ENCODE data around the gene TBC1D22A.

TBC1D22A gene

DNA sequence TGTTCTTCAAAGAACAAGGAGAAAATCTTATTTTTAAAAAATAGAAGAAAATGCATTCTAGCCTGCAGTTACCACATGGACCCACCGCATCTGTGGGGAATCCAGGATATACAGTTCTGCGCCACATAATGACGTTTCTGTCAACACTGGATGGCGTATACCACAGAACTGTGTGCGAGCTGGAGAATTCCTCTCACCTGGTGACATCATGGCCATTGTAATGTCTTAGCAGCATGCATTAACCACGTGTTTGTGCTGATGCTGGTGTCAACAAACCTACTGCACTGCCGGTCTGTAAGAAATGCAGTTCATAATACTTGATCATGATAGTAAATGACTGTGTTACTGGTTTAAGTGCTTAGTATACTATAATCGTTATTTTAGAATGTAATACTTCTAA is 174.7 kb downstream of the TBC1D22A start:
- no peak for DNase-seq

DNA sequence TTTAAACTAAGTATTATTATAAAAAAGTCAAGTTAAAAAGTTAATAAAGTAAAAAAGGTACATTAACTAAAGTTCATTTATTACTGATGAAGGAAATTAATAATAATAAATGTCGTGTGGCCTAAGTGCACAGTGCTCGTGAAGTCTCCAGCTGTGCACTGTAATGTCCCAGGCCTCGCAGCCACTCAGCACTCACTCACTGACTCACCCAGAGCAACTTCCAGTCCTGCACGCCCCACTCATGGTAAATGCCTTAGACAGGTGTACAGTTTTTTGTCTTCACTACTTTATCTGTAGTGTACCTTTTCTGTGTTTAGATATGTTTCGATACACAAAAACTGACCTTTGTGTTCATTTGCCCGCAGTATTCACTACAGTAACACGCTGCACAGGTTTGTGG is 175.5 kb downstream of the TBC1D22A start:
- DNase-seq, result no peak

DNA sequence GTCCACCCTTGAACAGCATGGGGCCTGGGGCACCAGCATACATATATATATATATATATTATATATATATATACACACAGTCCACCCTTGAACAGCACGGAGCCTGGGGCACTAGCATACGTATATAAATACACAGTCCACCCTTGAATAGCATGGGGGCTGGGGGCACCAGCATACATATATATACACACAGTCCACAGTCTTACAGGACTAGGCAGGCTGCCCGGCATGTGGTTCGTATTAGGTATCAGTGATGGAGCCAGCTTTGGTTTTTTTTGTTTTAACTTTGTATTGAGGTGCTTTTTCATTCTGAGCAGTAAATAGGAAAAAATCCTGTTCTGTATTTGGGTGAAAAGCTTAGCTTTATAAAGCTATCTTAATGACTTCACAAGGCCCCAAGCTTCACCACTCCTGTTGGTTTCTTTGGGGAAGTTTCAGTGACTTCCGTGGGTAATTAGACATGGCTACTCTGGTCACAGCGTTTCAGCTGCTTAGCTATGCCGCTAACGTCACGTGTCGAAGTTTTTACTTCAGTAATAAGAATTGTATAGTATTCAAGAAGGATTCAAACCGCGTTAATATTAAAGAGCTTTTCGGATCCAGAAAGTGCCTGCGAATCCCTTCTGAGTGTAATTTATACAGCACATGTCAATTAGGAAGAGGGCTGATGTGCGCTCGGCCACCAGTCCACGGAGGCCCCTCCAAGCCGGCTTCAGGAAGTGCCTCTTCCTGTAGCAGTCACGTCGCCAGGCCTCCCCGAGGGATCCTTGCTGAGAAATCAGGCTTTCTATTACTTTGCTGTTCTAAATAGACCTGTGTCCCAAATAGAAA is 179.7 kb downstream of the TBC1D22A start:
- no peak for DNase-seq

DNA sequence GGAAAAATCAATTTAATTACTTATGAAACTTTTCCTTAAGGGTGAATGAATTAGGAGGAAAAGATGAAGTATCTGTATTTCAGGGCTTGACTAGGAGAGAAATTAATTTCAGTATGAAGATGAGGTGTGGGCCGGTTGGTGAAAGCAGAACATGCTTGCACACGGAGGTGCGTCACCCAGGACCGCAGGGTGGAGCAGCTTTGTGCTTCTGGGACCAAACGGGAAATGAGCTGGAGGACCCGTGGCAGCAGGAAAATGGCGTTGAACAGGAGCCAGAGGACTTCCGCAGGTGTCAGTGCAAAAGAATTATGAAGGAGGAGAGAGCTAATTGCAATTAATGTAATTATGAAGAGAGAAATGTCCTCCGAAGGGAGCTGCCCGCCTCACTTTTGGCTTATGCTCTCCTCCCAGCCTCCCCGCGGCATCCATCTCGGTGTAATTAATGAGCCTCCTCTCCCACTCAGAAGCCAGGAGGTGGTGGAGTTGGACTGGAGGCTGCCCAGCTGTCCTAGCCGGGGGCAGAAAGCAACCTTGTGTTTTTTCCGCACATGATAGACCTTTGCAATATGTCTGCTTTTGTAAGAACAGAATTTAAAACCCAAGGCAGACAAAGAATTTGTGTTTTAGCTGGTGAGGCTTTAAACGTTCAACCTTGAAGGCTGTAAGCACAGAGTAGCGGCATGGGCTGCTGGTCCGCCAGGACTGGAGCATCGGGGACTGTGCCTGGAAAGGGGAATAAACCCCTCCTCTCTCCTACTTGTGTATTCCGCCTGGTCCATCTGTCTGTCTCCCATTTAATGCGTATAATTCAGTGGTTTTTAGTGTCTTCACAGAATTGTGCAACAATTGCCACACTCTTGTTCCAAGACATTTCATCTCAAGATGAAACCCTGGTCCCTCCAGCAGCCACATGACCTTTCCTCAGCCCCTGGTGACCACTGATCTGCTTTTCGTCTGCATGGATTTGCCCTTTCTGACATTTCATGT is 180.6 kb downstream of the TBC1D22A start:
- no peak for DNase-seq

DNA sequence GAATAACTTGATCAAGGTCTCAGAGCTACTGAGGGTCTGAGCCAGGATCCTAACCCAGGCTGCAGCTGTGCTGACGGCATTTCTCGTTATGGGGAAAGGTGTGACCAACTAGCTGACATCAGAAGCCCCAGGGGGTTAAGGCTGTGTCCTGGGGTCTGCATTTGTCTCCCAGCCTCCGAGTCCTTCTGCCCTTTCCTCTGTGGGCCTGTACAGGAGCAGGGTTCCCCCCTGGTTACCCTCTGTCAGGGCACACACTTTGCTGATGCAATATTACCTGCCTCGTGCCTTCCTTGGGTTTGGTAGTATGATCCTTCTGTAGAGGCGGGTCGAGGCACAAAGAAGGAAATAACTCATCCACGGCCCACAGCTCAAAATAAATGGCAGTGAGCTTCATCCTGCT is 183.0 kb downstream of the TBC1D22A start:
- no peak for DNase-seq

DNA sequence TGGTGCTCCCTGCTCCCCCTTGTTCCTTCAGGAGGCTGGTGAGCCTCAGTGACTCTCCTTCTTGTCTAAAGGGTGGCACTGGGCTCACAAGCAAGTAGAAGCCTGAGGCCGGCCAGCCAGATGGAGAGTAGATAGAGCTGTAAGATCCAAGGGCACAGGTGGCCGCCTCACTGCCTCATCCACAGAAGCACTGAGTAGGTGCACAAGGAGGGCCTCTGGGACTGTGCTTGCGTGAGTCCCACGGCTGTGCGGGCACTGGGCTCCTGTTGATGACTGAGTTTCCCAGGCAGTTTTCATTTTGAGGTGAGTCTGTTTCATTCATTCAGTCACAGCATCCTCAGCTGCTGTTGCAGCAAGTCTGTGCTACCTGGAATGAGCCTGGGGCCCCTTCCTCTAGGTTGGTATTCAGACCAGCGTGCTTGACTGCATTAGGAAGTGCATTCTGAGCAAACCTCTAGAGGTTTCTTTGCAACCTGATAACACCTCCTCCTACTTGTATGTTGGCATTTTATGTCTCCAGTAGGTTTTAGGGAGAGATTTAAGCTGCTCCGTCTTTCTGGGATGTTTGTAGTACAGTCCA is 184.0 kb downstream of the TBC1D22A start:
- no peak for DNase-seq

DNA sequence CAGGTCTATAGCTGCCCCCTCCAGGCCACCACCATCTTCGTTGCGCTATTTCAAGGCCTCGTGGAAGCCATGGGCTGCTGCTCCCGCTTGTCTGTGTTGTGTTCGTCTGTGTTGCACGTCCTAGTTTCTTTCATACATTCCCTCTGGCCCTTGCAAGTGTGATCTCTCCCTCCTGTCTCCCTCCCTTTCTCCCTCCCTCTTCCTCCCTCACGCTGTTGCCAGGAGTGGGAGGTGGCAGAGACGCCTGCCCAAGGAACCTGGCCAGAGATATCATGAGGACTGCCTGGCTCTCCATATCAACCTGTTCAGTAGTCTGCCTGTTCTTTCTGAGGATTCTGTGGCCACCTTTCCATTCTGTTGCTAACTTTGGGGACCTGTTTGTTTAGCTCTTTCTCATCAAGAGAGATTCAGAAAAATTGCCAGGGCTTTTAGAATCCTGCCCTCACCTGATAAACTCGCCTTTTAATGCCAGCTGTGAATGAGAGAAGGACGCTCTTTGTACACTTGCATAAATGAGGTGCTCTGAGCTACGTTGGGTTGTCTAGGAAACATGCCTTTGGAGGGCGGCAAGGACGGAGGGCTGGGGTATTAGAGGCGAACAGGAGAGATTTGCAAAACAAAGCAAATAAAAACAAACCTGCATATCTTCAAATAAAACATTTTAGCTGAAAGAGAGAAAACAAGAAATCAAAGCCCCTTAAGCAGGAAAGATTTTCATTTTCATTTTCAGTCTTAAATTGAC is 185.2 kb downstream of the TBC1D22A start:
- DNase-seq, result no peak

DNA sequence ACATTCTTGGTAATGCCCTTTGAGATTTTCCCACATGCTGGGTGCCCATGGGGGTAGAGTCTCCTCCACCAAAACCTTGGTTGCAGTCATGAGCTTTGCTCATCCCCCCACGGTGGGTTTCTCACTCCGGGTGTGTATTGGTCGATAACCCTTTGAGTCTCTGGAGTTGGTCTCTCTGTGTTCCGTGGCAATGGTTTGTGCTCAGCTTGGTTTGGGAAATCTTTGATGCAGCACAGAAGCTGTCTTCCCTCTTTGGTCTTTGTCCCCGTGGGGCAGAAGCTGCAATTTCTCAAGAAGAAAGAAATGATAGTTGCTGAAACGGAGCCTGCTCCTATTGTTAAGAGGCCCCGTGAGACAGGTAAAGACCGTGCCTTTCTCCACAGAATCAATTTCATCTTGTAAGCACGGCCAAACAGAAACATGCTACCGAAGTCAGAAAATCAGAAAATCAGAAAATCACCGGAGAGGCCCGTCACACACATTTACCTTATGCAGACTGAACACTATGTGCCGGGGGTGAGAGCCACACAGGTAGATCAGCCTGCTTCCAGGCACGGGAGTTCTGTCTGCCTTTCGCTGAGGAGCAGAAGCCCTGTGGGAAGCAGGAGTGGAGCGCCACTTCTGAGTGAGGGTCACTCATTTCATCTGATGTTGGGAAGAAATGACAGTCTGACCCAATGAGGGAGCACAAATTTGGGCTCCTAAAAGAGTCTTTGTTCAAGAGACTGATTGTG is 186.1 kb downstream of the TBC1D22A start:
- DNase-seq, result no peak

DNA sequence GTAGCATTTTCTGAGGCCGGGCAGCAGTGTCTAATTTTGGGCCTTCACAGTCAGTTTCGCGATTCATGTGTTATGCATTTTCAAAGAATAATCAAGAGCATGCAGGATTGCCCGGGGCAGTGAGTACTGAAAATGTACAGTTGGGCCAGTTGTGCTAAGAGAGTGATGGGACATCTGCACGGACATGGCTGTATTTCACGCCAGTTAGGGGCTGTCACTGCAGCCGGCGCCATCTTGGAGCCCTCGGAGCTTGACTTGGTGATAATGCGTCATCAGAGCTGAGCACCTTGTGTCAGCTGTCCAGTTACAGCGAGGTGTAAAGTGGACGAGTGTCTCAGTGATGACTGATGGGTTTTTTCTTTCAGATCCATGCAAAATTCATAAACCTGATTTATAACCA is 188.9 kb downstream of the TBC1D22A start:
- no peak for DNase-seq

DNA sequence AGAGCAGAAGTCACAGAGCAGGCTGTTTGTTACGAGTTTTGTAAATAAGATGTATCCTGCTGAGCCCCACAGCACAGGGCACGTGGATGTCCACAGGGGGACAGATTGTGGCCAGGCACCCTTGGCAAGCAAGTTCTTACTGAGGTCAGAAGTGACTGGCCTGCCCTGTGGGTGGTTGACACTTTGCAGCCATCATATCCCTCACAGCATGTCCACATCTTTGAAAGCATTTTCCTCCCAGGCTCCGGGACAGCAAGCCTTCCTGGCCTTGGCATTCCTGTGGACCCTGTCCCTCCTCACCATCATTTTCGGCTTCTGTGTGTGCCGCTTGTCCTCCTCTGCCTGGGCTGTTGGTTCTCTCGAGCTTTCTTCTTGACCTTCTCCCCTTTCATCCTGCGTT is 189.5 kb downstream of the TBC1D22A start:
- no peak for DNase-seq

DNA sequence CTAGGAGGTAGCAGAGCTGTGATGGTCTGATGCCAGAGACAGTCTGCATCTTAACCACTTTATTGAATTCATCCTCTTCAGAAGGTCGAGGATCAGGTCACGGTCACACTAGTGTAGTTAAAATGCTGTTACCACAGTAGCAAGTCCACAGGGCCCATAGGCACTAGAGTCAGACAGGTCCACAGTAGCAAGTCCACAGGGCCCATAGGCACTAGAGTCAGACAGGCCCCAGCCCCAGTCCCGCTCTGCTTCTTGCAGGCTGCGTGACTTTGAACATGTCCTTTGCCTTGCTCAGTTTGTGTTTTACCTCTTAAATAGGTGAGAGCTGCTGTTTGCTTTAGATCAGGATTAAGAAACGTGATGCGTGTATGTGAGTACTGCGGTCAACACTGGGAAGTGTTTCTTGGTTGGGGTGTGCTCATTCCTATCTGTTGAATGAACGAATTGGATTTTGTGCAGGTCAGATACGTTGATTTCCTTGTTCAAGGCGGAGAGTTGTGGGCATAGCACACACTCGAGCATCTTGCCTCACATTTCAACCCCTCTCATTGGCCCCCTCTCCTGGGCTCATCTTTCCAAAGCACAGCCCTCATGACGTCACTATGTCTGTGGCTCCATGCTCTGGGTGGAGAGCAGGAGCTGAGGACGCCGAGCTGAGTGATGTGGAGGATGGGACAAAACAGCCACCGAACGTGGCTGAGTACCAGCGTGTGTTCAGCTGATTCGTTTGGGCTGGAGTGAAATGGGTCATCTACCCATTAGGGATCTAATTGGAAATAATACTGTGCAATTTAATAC is 191.7 kb downstream of the TBC1D22A start:
- DNase-seq, result no peak

DNA sequence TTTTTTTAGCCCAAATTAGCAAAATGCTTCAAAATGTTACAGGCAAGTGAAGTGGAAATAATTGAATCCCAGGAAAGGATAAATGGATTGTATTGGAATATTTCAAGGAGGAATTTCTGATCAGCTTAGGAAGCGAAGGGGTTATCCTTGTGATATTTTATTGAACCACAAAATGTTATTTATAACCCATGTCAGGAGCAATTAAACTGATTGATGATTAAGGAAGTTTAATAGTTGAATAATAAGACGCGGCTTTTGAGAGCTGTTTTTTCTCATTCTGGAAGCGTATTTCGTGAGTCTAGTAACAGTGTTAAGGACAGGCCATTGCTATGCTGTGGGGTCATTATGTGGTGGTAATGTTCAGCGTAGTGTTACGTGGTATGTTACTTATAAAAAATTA is 192.3 kb downstream of the TBC1D22A start:
- no peak for DNase-seq

DNA sequence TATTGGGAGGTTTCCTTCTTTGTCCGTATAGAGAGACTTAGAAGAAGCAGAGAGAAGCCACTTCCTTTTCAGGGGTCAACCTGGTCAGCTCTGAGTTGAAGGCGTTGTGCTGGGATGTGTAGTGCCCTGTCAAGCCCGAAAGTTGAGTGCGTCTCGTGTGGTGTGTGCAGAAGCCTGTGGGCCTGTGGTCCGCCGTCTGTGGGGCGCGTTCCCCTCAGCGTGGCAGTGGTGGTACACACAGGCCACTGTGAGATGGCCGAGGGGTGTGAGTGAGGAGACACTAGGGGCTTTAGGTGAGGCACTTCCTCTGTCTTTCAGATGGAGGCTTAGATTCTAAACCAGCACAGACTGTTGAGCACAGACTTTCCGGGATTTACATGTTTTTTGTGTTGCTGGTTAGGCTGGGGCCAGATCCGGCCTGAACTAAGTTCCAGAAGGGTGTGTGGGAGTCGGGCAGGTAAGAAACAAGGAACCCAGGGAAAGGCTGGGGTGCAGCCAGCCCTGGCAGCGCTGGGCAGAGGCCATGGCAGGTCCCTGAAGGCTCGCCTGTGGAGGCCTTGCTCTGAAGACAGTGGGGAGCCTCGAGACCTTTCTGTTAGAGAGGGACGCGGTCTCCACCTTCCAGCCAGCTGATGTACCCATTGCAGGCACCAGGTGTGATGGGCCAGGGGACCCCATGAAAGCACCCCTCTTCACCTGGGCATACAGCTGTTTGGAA is 194.2 kb downstream of the TBC1D22A start:
- no peak for DNase-seq

DNA sequence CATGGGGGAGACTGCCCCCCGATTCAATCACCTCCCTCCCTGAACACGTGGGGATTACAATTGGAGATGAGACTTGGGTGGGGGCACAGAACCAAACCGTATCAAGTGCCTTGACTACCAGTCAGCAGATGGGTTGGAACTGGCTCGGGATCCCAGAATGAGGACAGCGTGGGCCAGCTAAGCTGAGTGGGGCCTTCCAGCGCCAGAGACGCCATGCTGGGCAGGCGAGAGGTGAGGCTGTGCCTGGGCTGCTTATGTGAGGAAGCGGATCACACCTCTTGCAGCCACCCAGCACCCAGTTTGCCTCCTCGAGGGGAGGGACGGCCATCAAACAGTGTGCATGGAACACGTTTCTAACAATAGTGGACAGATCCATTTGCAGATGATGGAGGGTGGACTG is 195.1 kb downstream of the TBC1D22A start:
- no peak for DNase-seq

DNA sequence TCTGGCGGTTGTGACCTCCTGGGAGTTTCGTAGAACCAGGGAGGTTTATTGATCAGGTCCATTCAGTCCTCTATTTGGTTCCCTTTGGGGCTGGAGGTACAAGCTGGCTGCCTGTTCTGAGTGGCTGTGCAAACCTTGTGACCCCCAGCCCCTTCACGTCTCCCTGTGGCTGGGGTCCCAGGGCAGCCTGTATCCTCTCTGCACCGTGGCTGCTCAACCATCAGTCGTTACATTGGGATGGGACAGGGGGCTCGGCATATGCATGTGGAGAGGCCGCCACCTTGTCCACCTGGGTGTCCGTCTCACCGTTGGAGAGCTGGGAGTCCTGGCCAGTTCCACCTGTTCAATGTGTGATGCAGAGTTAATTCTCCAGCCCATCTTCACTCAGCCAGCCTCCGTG is 195.7 kb downstream of the TBC1D22A start:
- no peak for DNase-seq

DNA sequence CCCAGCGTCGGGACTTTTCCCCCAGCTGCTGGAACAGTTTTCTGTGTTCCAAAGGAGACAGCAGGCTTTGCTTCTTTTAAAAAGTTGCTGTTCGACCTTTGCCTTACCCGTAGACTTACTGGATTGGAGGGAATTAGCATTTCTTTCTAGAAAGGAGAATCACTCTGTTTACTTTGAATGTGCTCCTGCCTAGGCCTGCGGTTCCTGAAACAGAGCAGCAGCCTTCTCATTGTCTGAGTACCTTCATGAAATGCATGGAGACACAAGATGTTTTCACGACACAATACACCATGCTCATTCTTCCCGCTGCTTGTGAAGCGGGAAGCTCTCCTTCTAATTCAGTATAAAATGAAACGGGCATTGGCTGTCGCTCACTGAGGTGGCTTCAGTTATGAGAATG is 196.2 kb downstream of the TBC1D22A start:
- DNase-seq, result no peak

DNA sequence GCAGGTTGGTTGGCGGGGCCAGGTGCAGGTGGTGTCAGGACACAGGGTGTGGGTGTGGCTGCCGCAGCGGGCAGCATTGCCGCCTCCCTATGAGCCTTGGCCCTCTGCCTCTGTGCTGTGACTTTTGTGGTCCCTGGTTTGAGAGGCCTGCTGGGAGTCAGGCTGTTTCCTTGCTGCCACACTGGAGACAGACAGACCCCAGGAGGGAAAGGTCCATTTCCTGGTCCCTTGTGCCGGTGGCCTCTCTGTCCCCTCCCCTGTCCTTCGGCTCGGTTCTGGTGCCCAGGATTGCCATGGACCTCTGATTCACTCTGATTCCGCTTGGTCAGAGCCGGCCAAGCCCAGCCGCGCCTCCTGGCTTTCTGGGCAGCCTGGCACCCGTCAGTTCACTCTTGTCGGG is 196.9 kb downstream of the TBC1D22A start:
- DNase-seq, result no peak

DNA sequence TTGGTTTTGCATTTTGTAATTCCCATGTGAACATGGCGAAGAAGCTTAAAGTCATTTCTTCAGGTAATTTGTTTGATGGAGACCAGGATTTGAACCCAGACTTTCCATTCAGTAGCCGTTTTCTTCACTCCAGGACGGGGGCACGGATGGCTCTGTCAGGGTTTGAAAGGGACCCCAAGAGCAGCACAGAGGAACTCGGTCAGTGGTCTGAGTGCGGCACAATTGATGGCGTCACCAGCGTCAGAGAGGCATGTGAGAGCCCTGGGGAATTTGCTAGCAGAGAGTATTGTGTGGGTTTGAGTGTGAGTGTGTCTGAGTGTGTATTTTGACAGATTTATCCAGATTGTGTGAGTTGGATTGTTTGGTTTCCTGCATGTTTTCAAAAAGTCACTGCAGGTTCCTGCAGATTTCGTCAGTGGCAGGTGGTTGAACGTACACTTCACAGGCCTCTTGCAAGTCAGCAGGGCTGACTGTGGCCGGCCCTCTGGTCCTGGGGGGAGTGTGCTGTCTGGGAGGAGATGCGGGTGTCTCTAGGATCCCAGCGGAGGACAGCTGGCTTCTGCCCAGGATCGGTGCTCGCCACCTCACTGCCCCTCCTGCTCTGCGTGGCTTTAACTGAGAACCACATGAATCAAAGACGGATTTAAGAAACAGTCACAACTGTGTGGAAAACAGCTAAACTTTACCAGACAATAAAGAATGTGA is 199.3 kb downstream of the TBC1D22A start:
- no peak for DNase-seq

DNA sequence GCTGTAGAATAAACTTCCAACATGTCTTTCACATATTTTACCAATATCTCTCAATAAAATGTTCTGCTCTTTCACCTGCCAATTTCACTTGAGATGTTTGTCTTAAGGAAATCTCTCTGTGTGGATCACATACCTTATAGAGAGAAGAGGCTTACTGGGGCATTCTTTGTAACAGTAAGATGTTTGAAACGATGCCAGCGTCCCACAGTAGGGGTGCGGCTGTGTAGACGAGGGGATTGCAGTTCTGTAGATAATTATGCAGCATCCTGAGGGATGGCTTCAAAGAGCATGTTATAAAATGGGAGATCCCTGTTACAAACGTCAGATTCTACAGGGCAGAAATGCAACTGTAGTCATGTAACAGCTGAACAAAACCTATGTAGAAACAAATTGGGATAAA is 200.0 kb downstream of the TBC1D22A start:
- no peak for DNase-seq
